AG04449 (cell line): ENCODE results near the gene LPAR1.

Experiments used
- CTCF ChIA-PET: fragments of 350-600 bp; formaldehyde crosslinking; extraction: SDS; loops from one replicate; lab custom pipeline; 2021; ENCODE audit warnings: antibody characterized with exemption; lab: Yijun Ruan, JAX
- POLR2A ChIA-PET: fragments of 400-600, 350-600 bp; formaldehyde crosslinking; extraction: SDS; loops from one replicate; lab custom pipeline; 2020; ENCODE audit warnings: antibody characterized with exemption, inconsistent platforms; lab: Yijun Ruan, JAX
- DNase-seq: peaks from one replicate; pipeline ENCODE4 v3.0.0-alpha.2; 2010; ENCODE audit warnings: low read depth, low spot score
- H3K4me3 ChIP-seq: 2 replicates; pipeline ENCODE4 v1.5.1; 2011; ENCODE audit warnings: low read depth, mild to moderate bottlenecking, control low read depth, low read length
- CTCF ChIP-seq: IDR thresholded peaks from one replicate; pipeline ENCODE4 v1.5.1; 2011; ENCODE audit warnings: mild to moderate bottlenecking, moderate library complexity, low read length, control low read depth, inconsistent platforms; ENCODE audit not compliant: insufficient read depth; ENCODE audit errors: missing control alignments

LPAR1 gene

GRCh38 chr9:110954822-110955291, 83.4 kb downstream of the LPAR1 start:
- no peak for DNase-seq
- ChIA-PET CTCF (no interaction called here), POLR2A (no interaction called here)
- no peak for TF ChIP-seq CTCF
- H3K4me3 ChIP-seq, result no peak overlapping the region

GRCh38 chr9:110952540-110952859, 85.8 kb downstream of the LPAR1 start:
- H3K4me3 ChIP-seq, result no peak overlapping the region
- CTCF ChIA-PET, result interaction anchor here (1.1 kb wide), 1 partner anchor 9 kb away, joined by 3 read pairs; no protein-coding TSS in a partner anchor
- no peak for DNase-seq
- POLR2A ChIA-PET, result interaction anchor here (0.7 kb wide), 1 partner anchor 37 kb away, joined by 3 read pairs; no protein-coding TSS in a partner anchor
- no peak for TF ChIP-seq CTCF

- no peak for TF ChIP-seq CTCF
- POLR2A ChIA-PET, result interaction anchor here (0.7 kb wide), 1 partner anchor 36 kb away, joined by 3 read pairs; no protein-coding TSS in a partner anchor
- no peak overlapping the region for H3K4me3 ChIP-seq
- CTCF ChIA-PET, result interaction anchor here (1.1 to 1.3 kb wide), 2 partner anchors 8 to 57 kb away, joined by 3 read pairs; no protein-coding TSS in a partner anchor
- DNase-seq, result no peak
These were observed 86.3 kb downstream of the LPAR1 start for GRCh38 chr9:110951805-110952539.

- no peak for TF ChIP-seq CTCF
These were observed 88.1 kb downstream of the LPAR1 start for GRCh38 chr9:110950041-110950645.

GRCh38 chr9:110949081-110949480, 89.2 kb downstream of the LPAR1 start:
- POLR2A ChIA-PET, result no interaction called here
- TF ChIP-seq CTCF, result no peak
- DNase-seq, result no peak
- CTCF ChIA-PET, result no interaction called here
- no peak overlapping the region for H3K4me3 ChIP-seq

More at GRCh38 chr9:110950041-110950645, 88.1 kb downstream of the LPAR1 start:
- POLR2A ChIA-PET, result interaction anchor here (0.6 kb wide), 1 partner anchor 97 kb away, joined by 3 read pairs; no protein-coding TSS in a partner anchor
- CTCF ChIA-PET, result no interaction called here
- no peak overlapping the region for H3K4me3 ChIP-seq
- no peak for DNase-seq

- TF ChIP-seq CTCF, result no peak
- ChIA-PET CTCF (interaction anchor here (1.5 kb wide), 1 partner anchor 308 kb away, joined by 3 read pairs; no protein-coding TSS in a partner anchor), POLR2A (no interaction called here)
- DNase-seq, result no peak
- no peak overlapping the region for H3K4me3 ChIP-seq
These were observed 90.7 kb downstream of the LPAR1 start for GRCh38 chr9:110947491-110948044.
